NCI-H2196 treated with DMSO at 0.1 percent for 48 hours (cell line): ENCODE data around the gene TTC16.
"Not testable (repeated sequence)": the region's sequence is repeated elsewhere in the genome, so short reads cannot be mapped to it uniquely, and the experiment has no call there.

ENCODE experiments used
- DNase-seq: peaks from one replicate; lab custom pipeline; 2025; ENCODE audit not compliant: unreplicated experiment; lab: John Stamatoyannopoulos, UW

TTC16 gene

GRCh38 chr9:127739614-127740330 is 23.9 kb downstream of the TTC16 start:
- no peak for DNase-seq

- no peak for DNase-seq
Measured at GRCh38 chr9:127741831-127742434, 26.1 kb downstream of the TTC16 start.

- DNase-seq = no peak
Measured at GRCh38 chr9:127742435-127743088, 26.7 kb downstream of the TTC16 start.

- DNase-seq = no peak
Measured at GRCh38 chr9:127744398-127745110, 28.7 kb downstream of the TTC16 start.

- DNase-seq = no peak
Measured at GRCh38 chr9:127746959-127747569, 31.2 kb downstream of the TTC16 start.

GRCh38 chr9:127749090-127749787 is 33.4 kb downstream of the TTC16 start:
- DNase-seq = no peak

- no peak for DNase-seq
Measured at GRCh38 chr9:127751269-127752054, 35.6 kb downstream of the TTC16 start.

GRCh38 chr9:127753148-127753547 is 37.3 kb downstream of the TTC16 start:
- DNase-seq = no peak

GRCh38 chr9:127753622-127754021 is 37.7 kb downstream of the TTC16 start:
- DNase-seq = no peak

- peak; percentile 20 for DNase-seq
Measured at GRCh38 chr9:127754099-127755060, 38.5 kb downstream of the TTC16 start.

- no peak for DNase-seq
Measured at GRCh38 chr9:127755061-127756060, 39.5 kb downstream of the TTC16 start.

- no peak for DNase-seq
Measured at GRCh38 chr9:127756233-127756632, 40.4 kb downstream of the TTC16 start.

- not testable (repeated sequence) for DNase-seq
Measured at GRCh38 chr9:127756776-127757175, 40.9 kb downstream of the TTC16 start.

GRCh38 chr9:127758843-127759242 is 43.0 kb downstream of the TTC16 start:
- no peak for DNase-seq

GRCh38 chr9:127761061-127761460 is 45.2 kb downstream of the TTC16 start:
- DNase-seq = no peak

GRCh38 chr9:127761491-127761956 is 45.6 kb downstream of the TTC16 start:
- DNase-seq = no peak

GRCh38 chr9:127762111-127762676 is 46.3 kb downstream of the TTC16 start:
- no peak for DNase-seq
